Activated CD8-positive, alpha-beta memory T cell treated with anti-CD3 and anti-CD28 coated beads for 36 hours (primary cell): ENCODE data around the gene FLCN. TPM values are rescaled to one million over a fixed set of nuclear protein-coding genes. Genes with fewer than 3 reads are reported as not detected.
"Not testable (repeated sequence)": the region's sequence is repeated elsewhere in the genome, so short reads cannot be mapped to it uniquely, and the experiment has no call there.

ENCODE experiments used
- CTCF ChIA-PET: fragments of 350-600 bp; sonication (Branson Sonifier 250); formaldehyde crosslinking; loops from one replicate; lab custom pipeline; 2021; ENCODE audit warnings: antibody characterized with exemption; lab: Charles Lee
- POLR2A ChIA-PET: fragments of 350-600 bp; sonication (Branson Sonifier 250); formaldehyde crosslinking; loops from one replicate; lab custom pipeline; 2021; ENCODE audit warnings: antibody characterized with exemption; lab: Charles Lee
- total RNA-seq, 2 experiments: library from RNA; stranded (reverse); gene quantifications; one replicate each; pipeline ENCODE4 v1.2.3, GENCODE V29; 2021

FLCN gene
- total RNA-seq: 10 to 100 TPM; 22.2 to 25.7 TPM

DNA sequence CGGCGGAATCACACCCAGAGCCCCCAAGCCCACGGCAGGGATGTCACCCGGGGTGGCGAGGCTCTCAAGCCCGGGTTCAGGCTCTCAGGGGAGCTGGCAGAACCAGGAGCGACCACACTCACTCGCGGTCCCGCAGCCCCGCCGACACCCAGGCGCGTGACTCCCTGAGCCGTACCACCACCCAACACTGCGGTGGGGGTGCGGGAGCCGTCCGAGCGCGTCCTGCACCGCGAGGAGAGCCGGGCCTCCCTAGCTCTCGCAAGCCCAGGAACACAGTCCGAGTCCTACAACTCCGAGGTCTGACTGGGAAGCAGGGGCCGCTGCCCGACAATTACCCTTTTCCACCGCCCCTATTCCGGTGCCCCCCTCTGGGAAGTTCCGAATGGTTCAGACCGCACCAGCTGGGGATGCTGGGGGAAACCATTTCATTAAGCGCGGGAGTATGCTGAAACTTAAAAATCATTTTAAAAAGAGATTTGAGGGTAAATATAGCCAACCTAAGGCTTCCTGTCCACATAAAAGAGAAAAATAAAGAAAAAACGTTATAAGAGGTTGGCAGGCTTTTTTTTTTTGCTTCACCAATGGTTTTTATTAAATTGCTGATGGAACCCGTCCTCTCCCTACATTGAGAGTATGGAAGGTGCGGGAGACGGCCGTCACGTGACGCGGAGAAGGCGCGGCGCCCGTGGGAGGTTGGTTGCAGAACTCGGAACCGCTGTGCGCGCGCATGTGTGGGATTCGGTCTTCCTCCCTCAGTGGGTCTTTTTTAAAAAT, at the start of gene FLCN:
TSS of gene FLCN (minus strand) at position 143 of the 774 bp plus-strand sequence. CDS start 9,031 bp downstream, outside the sequence.
- POLR2A ChIA-PET: interaction anchor here (0.6 kb wide), 1 partner anchor 87 kb away, joined by 3 read pairs; no protein-coding TSS in a partner anchor
- CTCF ChIA-PET: interaction anchor here (1.0 kb wide), 1 partner anchor 95 kb away, joined by 3 read pairs; no protein-coding TSS in a partner anchor

GRCh38 chr17:17285951-17286350, 49.0 kb upstream of the FLCN start:
- ChIA-PET POLR2A (no interaction called here), CTCF (no interaction called here)

- POLR2A ChIA-PET: interaction anchor here (0.5 to 1.6 kb wide), 8 partner anchors 13 to 565 kb away, joined by 3 to 10 read pairs (median 3); no protein-coding TSS in a partner anchor
- CTCF ChIA-PET: interaction anchor here (0.7 to 1.5 kb wide), 4 partner anchors 12 to 33 kb away, joined by 3 to 6 read pairs (median 4); no protein-coding TSS in a partner anchor
Measured at GRCh38 chr17:17280613-17281549, 43.9 kb upstream of the FLCN start, which contains the start of gene COPS3. TSS of gene COPS3 (minus strand) at chr17:17281246. CDS start at chr17:17281186, 60 bp downstream.

- ChIA-PET POLR2A (interaction anchor here (0.6 kb wide), 1 partner anchor 30 kb away, joined by 3 read pairs; no protein-coding TSS in a partner anchor), CTCF (interaction anchor here (0.6 to 1.1 kb wide), 5 partner anchors 9 to 794 kb away, joined by 3 to 4 read pairs (median 3); no protein-coding TSS in a partner anchor)
Measured at GRCh38 chr17:17279316-17279715, 42.3 kb upstream of the FLCN start.

DNA sequence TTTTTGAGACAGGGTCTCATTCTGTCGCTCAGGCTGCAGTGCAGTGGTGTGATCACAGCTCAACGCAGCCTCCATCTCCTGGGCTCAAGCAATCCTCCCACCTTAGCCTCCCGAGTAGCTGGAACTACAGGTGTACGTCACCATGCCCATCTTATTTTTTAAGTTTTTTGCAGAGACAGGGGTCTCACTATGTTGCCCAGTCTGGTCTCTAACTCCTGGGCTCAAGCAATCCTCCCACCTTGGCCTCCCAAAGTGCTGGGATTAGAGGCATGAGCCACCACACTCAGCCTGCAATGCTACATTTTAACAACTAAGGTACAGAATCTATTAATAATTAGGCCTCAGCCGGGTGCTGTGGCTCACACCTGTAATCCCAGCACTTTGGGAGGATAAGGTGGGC, 40.5 kb upstream of the FLCN start:
- POLR2A ChIA-PET: interaction anchor here (0.6 kb wide), 1 partner anchor 336 kb away, joined by 3 read pairs; no protein-coding TSS in a partner anchor

GRCh38 chr17:17275971-17276370, 39.0 kb upstream of the FLCN start:
- ChIA-PET CTCF (no interaction called here), POLR2A (no interaction called here)

More for the DNA sequence above, 40.5 kb upstream of the FLCN start:
- CTCF ChIA-PET: not testable (repeated sequence)

GRCh38 chr17:17269926-17270773, 33.2 kb upstream of the FLCN start:
- POLR2A ChIA-PET: no interaction called here
- CTCF ChIA-PET: interaction anchor here (0.6 to 1.5 kb wide), 5 partner anchors 9 to 133 kb away, joined by 3 read pairs; partner anchors contain the start of gene PLD6

GRCh38 chr17:17264430-17264829, 27.5 kb upstream of the FLCN start:
- POLR2A ChIA-PET: no interaction called here
- CTCF ChIA-PET: interaction anchor here (0.6 kb wide), 1 partner anchor 14 kb away, joined by 3 read pairs; no protein-coding TSS in a partner anchor

- ChIA-PET CTCF (interaction anchor here (0.6 kb wide), 1 partner anchor 41 kb away, joined by 4 read pairs; no protein-coding TSS in a partner anchor), POLR2A (no interaction called here)
Measured at GRCh38 chr17:17258998-17259397, 22.0 kb upstream of the FLCN start.

- ChIA-PET POLR2A (no interaction called here), CTCF (no interaction called here)
Measured at GRCh38 chr17:17258011-17258410, 21.0 kb upstream of the FLCN start.

- POLR2A ChIA-PET: no interaction called here
- CTCF ChIA-PET: interaction anchor here (0.6 kb wide), 1 partner anchor 30 kb away, joined by 3 read pairs; no protein-coding TSS in a partner anchor
Measured at GRCh38 chr17:17256316-17256715, 19.3 kb upstream of the FLCN start.

DNA sequence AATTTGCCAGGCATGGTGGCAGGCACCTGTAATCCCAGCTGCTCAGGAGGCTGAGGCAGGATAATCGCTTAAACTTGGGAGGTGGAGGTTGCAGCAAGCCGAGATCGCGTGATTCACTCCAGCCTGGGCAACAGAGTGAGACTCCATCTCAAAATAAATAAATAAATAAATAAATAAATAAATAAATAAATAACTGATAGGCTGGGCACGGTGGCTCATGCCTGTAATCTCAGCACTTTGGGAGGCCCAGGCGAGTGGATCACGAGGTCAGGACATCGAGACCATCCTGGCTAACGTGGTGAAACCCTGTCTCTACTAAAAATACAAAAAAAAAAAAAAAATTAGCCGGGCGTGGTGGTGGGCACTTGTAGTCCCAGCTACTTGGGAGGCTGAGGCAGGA, 18.7 kb upstream of the FLCN start:
- POLR2A ChIA-PET: not testable (repeated sequence)
- CTCF ChIA-PET: interaction anchor here (0.6 kb wide), 1 partner anchor 31 kb away, joined by 3 read pairs; no protein-coding TSS in a partner anchor

GRCh38 chr17:17254036-17254435, 17.1 kb upstream of the FLCN start:
- CTCF ChIA-PET: no interaction called here
- POLR2A ChIA-PET: interaction anchor here (0.6 kb wide), 1 partner anchor 1014 kb away, joined by 3 read pairs; no protein-coding TSS in a partner anchor

GRCh38 chr17:17253406-17253805, 16.4 kb upstream of the FLCN start:
- CTCF ChIA-PET: no interaction called here
- POLR2A ChIA-PET: interaction anchor here (0.6 kb wide), 2 partner anchors 44 to 1015 kb away, joined by 3 read pairs; no protein-coding TSS in a partner anchor

- ChIA-PET POLR2A (no interaction called here), CTCF (no interaction called here)
Measured at GRCh38 chr17:17252149-17252661, 15.2 kb upstream of the FLCN start.

DNA sequence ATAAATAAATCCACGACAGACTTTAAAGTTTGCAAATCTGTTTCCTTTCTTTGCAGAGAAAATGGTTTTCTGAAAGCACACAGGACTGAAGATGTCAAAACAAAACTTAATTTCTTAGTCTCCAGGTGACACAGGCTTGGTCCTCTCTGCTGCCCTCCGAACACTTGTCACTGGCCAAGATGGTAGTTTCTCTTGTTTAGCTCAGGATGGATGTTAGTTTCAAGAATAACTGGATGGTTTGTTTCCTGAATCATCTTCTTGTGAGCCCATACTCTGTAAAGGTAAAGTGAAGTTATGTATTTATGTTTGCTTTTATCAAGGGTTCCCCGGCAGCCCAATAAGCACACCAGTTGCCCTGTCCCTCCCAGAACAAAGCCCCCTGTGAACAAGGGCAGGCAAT, 9.9 kb upstream of the FLCN start:
- CTCF ChIA-PET: no interaction called here
- POLR2A ChIA-PET: no interaction called here

DNA sequence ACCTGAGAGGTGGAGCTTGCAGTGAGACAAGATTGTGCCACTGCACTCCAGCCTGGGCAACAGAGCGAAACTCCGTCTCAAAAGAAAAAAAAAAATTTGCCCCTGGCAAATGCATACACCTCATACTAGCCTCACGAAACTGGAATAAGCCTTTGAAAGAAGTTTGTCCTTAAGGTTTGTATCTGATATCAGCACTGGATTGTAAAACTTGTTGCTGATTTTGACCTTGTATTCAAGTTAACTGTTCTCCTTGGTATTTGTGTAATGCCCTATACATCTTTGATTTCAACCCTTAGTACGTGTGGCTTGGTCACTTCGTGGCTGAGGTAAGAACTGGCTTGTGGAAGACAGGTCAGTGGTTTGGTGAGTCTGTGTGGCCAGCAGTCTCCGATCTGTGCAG, 6.2 kb upstream of the FLCN start:
- ChIA-PET POLR2A (no interaction called here), CTCF (no interaction called here)

- POLR2A ChIA-PET: no interaction called here
- CTCF ChIA-PET: no interaction called here
Measured at GRCh38 chr17:17242246-17242645, 5.3 kb upstream of the FLCN start.
